A549 treated with DMSO at 1 μM for 4 hours (cell line): Measurements from ENCODE around the gene IFNL4. TPM values are rescaled to one million over a fixed set of nuclear protein-coding genes. Genes with fewer than 3 reads are reported as not detected.

Source experiments
- total RNA-seq: library from RNA; stranded (reverse); fragments of 200-300 nt; extraction: Qiagen RNA extraction; gene quantifications from 5 replicates; pipeline ENCODE4 v1.2.3, GENCODE V29; 2022; ENCODE audit warnings: low read depth

Gene IFNL4
- not detected in 5 replicates for total RNA-seq

GRCh38 chr19:39248806-39249205 is at the start of gene IFNL4:
Gene IFNL4, minus strand, starts transcription at chr19:39248856.

GRCh38 chr19:39296055-39296645 is 47.5 kb upstream of the IFNL4 start, which contains the start of gene IFNL1:
Gene IFNL1, plus strand, starts transcription at chr19:39296407. Its CDS starts 15 bp downstream, at chr19:39296422.

GRCh38 chr19:39268085-39268484 is 19.4 kb upstream of the IFNL4 start, which contains the start of gene IFNL2:
Gene IFNL2, plus strand, starts transcription at chr19:39268396. Its CDS starts 173 bp downstream, at chr19:39268569.

GRCh38 chr19:39244410-39245100 is 4.1 kb downstream of the IFNL4 start, which contains the start of gene IFNL3:
Gene IFNL3, minus strand, starts transcription at chr19:39245006. Its CDS starts 39 bp downstream, at chr19:39244967.

GRCh38 chr19:39203372-39204341 is 45.0 kb downstream of the IFNL4 start, which contains the start of gene SYCN:
Gene SYCN, minus strand, starts transcription at chr19:39204263. Its CDS starts 9 bp downstream, at chr19:39204254.

GRCh38 chr19:39196860-39197562 is 51.6 kb downstream of the IFNL4 start, which contains the start of gene NCCRP1:
Gene NCCRP1, plus strand, starts transcription at chr19:39196964. Its CDS starts 19 bp downstream, at chr19:39196983.

Other genes with a start within 250 kb of the IFNL4 start
- 4.5 to 7.7 TPM (median 6.0 TPM) in 5 replicates for gene FBXO27, start 216.3 kb downstream of the IFNL4 start, total RNA-seq
- gene ACP7, start 164.5 kb downstream of the IFNL4 start, total RNA-seq: 0.09 to 0.23 TPM (median 0.16 TPM) in 4 of 5 replicates, not detected in the other
- gene PAK4, start 123.1 kb downstream of the IFNL4 start, total RNA-seq: 85.3 to 143 TPM (median 108 TPM) in 5 replicates
- 0.76 to 2.2 TPM (median 1.7 TPM) in 5 replicates for gene NCCRP1, start 51.9 kb downstream of the IFNL4 start, total RNA-seq
- not detected in 5 replicates for gene SYCN, start 44.6 kb downstream of the IFNL4 start, total RNA-seq
- 0.19 TPM in 1 of 5 replicates, not detected in the others for gene IFNL3, start 3.9 kb downstream of the IFNL4 start, total RNA-seq
- gene IFNL2, start 19.5 kb upstream of the IFNL4 start, total RNA-seq: not detected in 5 replicates
- gene IFNL1, start 47.6 kb upstream of the IFNL4 start, total RNA-seq: 0.15 to 0.28 TPM (median 0.27 TPM) in 3 of 5 replicates, not detected in the others
- 7.6 to 14.2 TPM (median 10.9 TPM) in 5 replicates for gene LRFN1, start 72.0 kb upstream of the IFNL4 start, total RNA-seq
- 0.24 to 0.83 TPM (median 0.45 TPM) in 5 replicates for gene GMFG, start 87.2 kb upstream of the IFNL4 start, total RNA-seq
- 124 to 189 TPM (median 173 TPM) in 5 replicates for gene SAMD4B, start 93.6 kb upstream of the IFNL4 start, total RNA-seq
- 62.8 to 77.0 TPM (median 70.6 TPM) in 5 replicates for gene PAF1, start 142.2 kb upstream of the IFNL4 start, total RNA-seq
- 64.5 to 67.1 TPM (median 65.6 TPM) in 5 replicates for gene MED29, start 142.5 kb upstream of the IFNL4 start, total RNA-seq
- gene ZFP36, start 158.0 kb upstream of the IFNL4 start, total RNA-seq: 52.1 to 60.7 TPM (median 57.1 TPM) in 5 replicates
- gene PLEKHG2, start 163.8 kb upstream of the IFNL4 start, total RNA-seq: 38.8 to 65.0 TPM (median 54.8 TPM) in 5 replicates
- 6,546 to 7,499 TPM (median 7,130 TPM) in 5 replicates for gene RPS16, start 187.1 kb upstream of the IFNL4 start, total RNA-seq
- gene SUPT5H, start 196.7 kb upstream of the IFNL4 start, total RNA-seq: 175 to 216 TPM (median 185 TPM) in 5 replicates
- gene TIMM50, start 232.0 kb upstream of the IFNL4 start, total RNA-seq: 173 to 234 TPM (median 221 TPM) in 5 replicates